HCT116 (cell line): Measurements from ENCODE around the gene GSPT1. TPM values are rescaled to one million over a fixed set of nuclear protein-coding genes. Genes with fewer than 3 reads are reported as not detected.

Source experiments
- total RNA-seq: library from RNA; stranded (reverse); gene quantifications from one replicate; pipeline ENCODE4 v1.2.1, GENCODE V29; 2021; ENCODE audit not compliant: unreplicated experiment

Gene GSPT1
- total RNA-seq, 1 experiment from 2014 or later, result 148 TPM

Other genes with a start within 250 kb of the GSPT1 start
- 12.2 TPM for gene SNN, start 247.5 kb downstream of the GSPT1 start, total RNA-seq
- 26.8 TPM for gene TXNDC11, start 173.1 kb downstream of the GSPT1 start, total RNA-seq
- gene ZC3H7A, start 118.7 kb downstream of the GSPT1 start, total RNA-seq, result 33.4 TPM
- gene RSL1D1, start 64.4 kb downstream of the GSPT1 start, total RNA-seq, result 291 TPM
- 10.7 TPM for gene NPIPB2, start 26.1 kb upstream of the GSPT1 start, total RNA-seq
- not detected for gene TNFRSF17, start 49.3 kb upstream of the GSPT1 start, total RNA-seq
- gene SNX29, start 60.8 kb upstream of the GSPT1 start, total RNA-seq, result 7.4 TPM